Measurements from ENCODE around the gene MRM2. TPM values are rescaled to one million over a fixed set of nuclear protein-coding genes. Genes with fewer than 3 reads are reported as not detected.
A peak's percentile ranks its signal among the peaks of the same experiment; 100 is the strongest.

The MRM2 gene
- total RNA-seq, 1 donor, result 19.0 TPM

GRCh38 chr7:2245883-2246675 lies 4.1 kb upstream of the MRM2 start:
- TF ChIP-seq CTCF (IDR thresholded peaks at IDR 0.05; ENCODE audit: insufficient read depth, low read depth, low read length), result no peak
- DNase-seq (ENCODE audit: low read depth), result no peak
- H3K4me3 ChIP-seq (ENCODE audit: low read depth, low read length), result no peak overlapping the region

- no peak for TF ChIP-seq CTCF (IDR thresholded peaks at IDR 0.05; ENCODE audit: insufficient read depth, low read depth, low read length)
- H3K4me3 ChIP-seq (ENCODE audit: low read depth, low read length), result no peak overlapping the region
- DNase-seq (ENCODE audit: low read depth), result no peak
These were observed 2.5 kb upstream of the MRM2 start for GRCh38 chr7:2244404-2244995.

GRCh38 chr7:2243458-2243857 lies 1.5 kb upstream of the MRM2 start:
- TF ChIP-seq CTCF (IDR thresholded peaks at IDR 0.05; ENCODE audit: insufficient read depth, low read depth, low read length), result no peak
- H3K4me3 ChIP-seq (ENCODE audit: low read depth, low read length), result no peak overlapping the region
- no peak for DNase-seq (ENCODE audit: low read depth)

- DNase-seq (ENCODE audit: low read depth), result peak; percentile 37
- TF ChIP-seq CTCF (IDR thresholded peaks at IDR 0.05; ENCODE audit: insufficient read depth, low read depth, low read length), result no peak
- peak overlapping the region; percentile 87 for H3K4me3 ChIP-seq (ENCODE audit: low read depth, low read length)
These were observed 780 bp upstream of the MRM2 start for GRCh38 chr7:2242541-2243429.

GRCh38 chr7:2239242-2239641 lies 2.8 kb downstream of the MRM2 start:
- DNase-seq (ENCODE audit: low read depth), result no peak
- no peak for TF ChIP-seq CTCF (IDR thresholded peaks at IDR 0.05; ENCODE audit: insufficient read depth, low read depth, low read length)
- no peak overlapping the region for H3K4me3 ChIP-seq (ENCODE audit: low read depth, low read length)

GRCh38 chr7:2237109-2237602 lies 4.8 kb downstream of the MRM2 start:
- H3K4me3 ChIP-seq (ENCODE audit: low read depth, low read length), result no peak overlapping the region
- no peak for DNase-seq (ENCODE audit: low read depth)
- no peak for TF ChIP-seq CTCF (IDR thresholded peaks at IDR 0.05; ENCODE audit: insufficient read depth, low read depth, low read length)
